ENCODE results near the gene VTA1. TPM values are rescaled to one million over a fixed set of nuclear protein-coding genes. Genes with fewer than 3 reads are reported as not detected.
"Not testable (repeated sequence)": the region's sequence is repeated elsewhere in the genome, so short reads cannot be mapped to it uniquely, and the experiment has no call there.

VTA1 gene
- total RNA-seq (10 to 100 TPM; 15.6 to 56.8 (median 27.1) TPM), polyA plus RNA-seq (10 to 100 TPM; 17.7 to 39.0 (median 24.6) TPM)
- long read RNA-seq, donor 1, full-length matches to known transcripts, result 9 of 15 reads
- long read RNA-seq, donor 1, partial matches to known transcripts, result 6 of 15 reads
- long read RNA-seq, donor 1, other reads (novel, unspliced or antisense), result 0 of 15 reads
- long read RNA-seq, donor 2, full-length matches to known transcripts, result 9 of 9 reads
- long read RNA-seq, donor 2, partial matches to known transcripts, result 0 of 9 reads
- long read RNA-seq, donor 2, other reads (novel, unspliced or antisense), result 0 of 9 reads
- long read RNA-seq, donor 3, full-length matches to known transcripts, result 9 of 9 reads
- long read RNA-seq, donor 3, partial matches to known transcripts, result 0 of 9 reads
- long read RNA-seq, donor 3, other reads (novel, unspliced or antisense), result 0 of 9 reads
- long read RNA-seq, donor 4, result 0 reads
- long read RNA-seq, donor 5, full-length matches to known transcripts, result 12 of 17 reads
- long read RNA-seq, donor 5, partial matches to known transcripts, result 5 of 17 reads
- long read RNA-seq, donor 5, other reads (novel, unspliced or antisense), result 0 of 17 reads
- long read RNA-seq, donor 6, full-length matches to known transcripts, result 25 of 37 reads
- long read RNA-seq, donor 6, partial matches to known transcripts, result 12 of 37 reads
- long read RNA-seq, donor 6, other reads (novel, unspliced or antisense), result 0 of 37 reads
- long read RNA-seq, donor 7, full-length matches to known transcripts, result 11 of 33 reads
- long read RNA-seq, donor 7, partial matches to known transcripts, result 22 of 33 reads
- long read RNA-seq, donor 7, other reads (novel, unspliced or antisense), result 0 of 33 reads
- long read RNA-seq, donor 8, full-length matches to known transcripts, result 13 of 13 reads
- long read RNA-seq, donor 8, partial matches to known transcripts, result 0 of 13 reads
- long read RNA-seq, donor 8, other reads (novel, unspliced or antisense), result 0 of 13 reads
- long read RNA-seq, donor 9, full-length matches to known transcripts, result 9 of 20 reads
- long read RNA-seq, donor 9, partial matches to known transcripts, result 11 of 20 reads
- long read RNA-seq, donor 9, other reads (novel, unspliced or antisense), result 0 of 20 reads
- long read RNA-seq, donor 10, full-length matches to known transcripts, result 14 of 14 reads
- long read RNA-seq, donor 10, partial matches to known transcripts, result 0 of 14 reads
- long read RNA-seq, donor 10, other reads (novel, unspliced or antisense), result 0 of 14 reads

- peak within 1 kb of the TSS; percentile 75 to 94 (median 83) for H3K4me3 ChIP-seq
- peak within 1 kb of the TSS; percentile 60 to 81 (median 66) for H3K27ac ChIP-seq
- TF ChIP-seq POLR2A (IDR thresholded peaks at IDR 0.05) (no peak), POLR2AphosphoS5 (IDR thresholded peaks at IDR 0.05) (peak; percentile 89 to 99 (median 94)), CTCF (IDR thresholded peaks at IDR 0.05) (peak in 5 of 7 experiments; percentile 57 to 98 (median 83)), EP300 (IDR thresholded peaks at IDR 0.05) (no peak)
- intact Hi-C loops (cut with DNase I; ENCODE audit: low total_unique reads), result no loop called here
- peaks cover 0 to 3% (median 0%) of the 10 kb centered on the region in 4 donors for H3K36me3 ChIP-seq
- 0 to 1% (median 0%) methylated on average over 24 to 38 of the region's 38 CpGs for WGBS, 5 donors
- H3K27me3 ChIP-seq, result no peaks in the 10 kb centered on the region
- H3K4me1 ChIP-seq, result peaks cover 14 to 48% (median 24%) of the 10 kb centered on the region in 4 donors
- H3K9me3 ChIP-seq, result no peaks in the 10 kb centered on the region
- DNase-seq, result peak; percentile 97 to 100
Measured at GRCh38 chr6:142146828-142147662, at the start of gene VTA1, which contains the start of gene NMBR. Gene VTA1 (plus strand): TSS chr6:142147263. CDS start chr6:142147288, 25 bp downstream. Gene NMBR (minus strand): TSS chr6:142147122. CDS start chr6:142088658, 58,464 bp downstream.

GRCh38 chr6:142104820-142105219, 42.2 kb upstream of the VTA1 start:
- H3K9me3 ChIP-seq; H3K4me1 ChIP-seq; H3K4me3 ChIP-seq; H3K27me3 ChIP-seq; H3K27ac ChIP-seq; intact Hi-C loops (cut with DNase I; ENCODE audit: low total_unique reads); H3K36me3 ChIP-seq; DNase-seq: not testable (repeated sequence)
- 76 to 92% (median 82%) methylated on average over 5 of the region's 5 CpGs for WGBS, 5 donors

GRCh38 chr6:142110820-142111219, 36.2 kb upstream of the VTA1 start:
- H3K27ac ChIP-seq; H3K4me3 ChIP-seq; H3K4me1 ChIP-seq; H3K36me3 ChIP-seq; DNase-seq; H3K9me3 ChIP-seq; intact Hi-C loops (cut with DNase I; ENCODE audit: low total_unique reads); H3K27me3 ChIP-seq: not testable (repeated sequence)
- WGBS, 5 donors, result 83 to 85% (median 84%) methylated on average over 9 of the region's 9 CpGs

GRCh38 chr6:142112451-142113061, 34.5 kb upstream of the VTA1 start:
- no peak overlapping the region for H3K27ac ChIP-seq
- H3K27me3 ChIP-seq, result no peaks in the 10 kb centered on the region
- no peaks in the 10 kb centered on the region for H3K9me3 ChIP-seq
- no peak overlapping the region for H3K4me3 ChIP-seq
- TF ChIP-seq CTCF (IDR thresholded peaks at IDR 0.05), result peak in 5 of 7 experiments; percentile 30 to 70 (median 37)
- no peak for TF ChIP-seq POLR2AphosphoS5 (IDR thresholded peaks at IDR 0.05)
- no peaks in the 10 kb centered on the region for H3K4me1 ChIP-seq
- peak; percentile 64 to 85 for DNase-seq
- no peaks in the 10 kb centered on the region for H3K36me3 ChIP-seq
- 0 to 2% (median 0%) methylated on average over 4 of the region's 4 CpGs for WGBS, 5 donors
- intact Hi-C loops (cut with DNase I; ENCODE audit: low total_unique reads), result no loop called here

All from stomach (tissue), 19 donors.